ENCODE results near the gene LRFN3.
"Not testable (repeated sequence)": the region's sequence is repeated elsewhere in the genome, so short reads cannot be mapped to it uniquely, and the experiment has no call there.

LRFN3 gene

GRCh38 chr19:35978832-35979365 lies 42.7 kb downstream of the LRFN3 start:
- no peak for DNase-seq

GRCh38 chr19:35980997-35981396 lies 44.8 kb downstream of the LRFN3 start:
- DNase-seq: not testable (repeated sequence)

DNA sequence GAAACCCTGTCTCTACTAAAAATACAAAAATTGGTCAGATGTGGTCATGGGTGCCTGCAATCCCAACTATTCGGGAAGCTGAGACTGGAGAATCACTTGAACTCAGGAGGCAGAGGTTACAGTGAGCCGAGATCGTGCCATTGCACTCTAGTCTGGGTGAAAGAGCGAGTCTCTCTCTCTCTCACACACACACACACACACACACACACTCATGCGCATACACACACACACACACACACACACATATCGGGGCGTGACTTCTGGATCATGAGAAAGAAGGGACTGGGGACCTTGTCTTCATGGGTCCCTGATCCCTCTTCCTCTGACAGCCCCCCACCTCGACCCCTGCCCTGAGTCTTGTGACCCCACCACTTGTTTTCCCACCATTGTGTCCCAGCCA lies 47.0 kb downstream of the LRFN3 start:
- DNase-seq: no peak

DNA sequence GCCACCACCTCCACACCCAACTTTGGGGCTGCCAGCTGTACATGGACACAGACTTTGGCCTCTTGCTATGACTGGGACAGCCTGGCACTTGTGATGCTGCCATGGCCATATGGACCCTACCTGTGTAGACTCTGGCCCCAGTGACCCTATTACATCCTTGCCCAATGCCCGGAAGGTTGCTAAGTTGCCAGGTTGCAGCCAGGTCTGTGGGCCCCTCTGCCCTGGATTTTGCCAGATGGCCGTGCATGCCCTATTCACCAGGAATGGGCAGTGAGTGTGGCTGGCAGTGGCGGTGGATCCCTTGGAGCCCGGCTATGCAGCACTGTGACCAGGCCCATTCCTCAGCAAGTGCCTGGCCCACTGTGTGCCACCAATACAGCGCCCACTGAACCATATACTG lies 49.9 kb downstream of the LRFN3 start:
- DNase-seq: no peak

DNA sequence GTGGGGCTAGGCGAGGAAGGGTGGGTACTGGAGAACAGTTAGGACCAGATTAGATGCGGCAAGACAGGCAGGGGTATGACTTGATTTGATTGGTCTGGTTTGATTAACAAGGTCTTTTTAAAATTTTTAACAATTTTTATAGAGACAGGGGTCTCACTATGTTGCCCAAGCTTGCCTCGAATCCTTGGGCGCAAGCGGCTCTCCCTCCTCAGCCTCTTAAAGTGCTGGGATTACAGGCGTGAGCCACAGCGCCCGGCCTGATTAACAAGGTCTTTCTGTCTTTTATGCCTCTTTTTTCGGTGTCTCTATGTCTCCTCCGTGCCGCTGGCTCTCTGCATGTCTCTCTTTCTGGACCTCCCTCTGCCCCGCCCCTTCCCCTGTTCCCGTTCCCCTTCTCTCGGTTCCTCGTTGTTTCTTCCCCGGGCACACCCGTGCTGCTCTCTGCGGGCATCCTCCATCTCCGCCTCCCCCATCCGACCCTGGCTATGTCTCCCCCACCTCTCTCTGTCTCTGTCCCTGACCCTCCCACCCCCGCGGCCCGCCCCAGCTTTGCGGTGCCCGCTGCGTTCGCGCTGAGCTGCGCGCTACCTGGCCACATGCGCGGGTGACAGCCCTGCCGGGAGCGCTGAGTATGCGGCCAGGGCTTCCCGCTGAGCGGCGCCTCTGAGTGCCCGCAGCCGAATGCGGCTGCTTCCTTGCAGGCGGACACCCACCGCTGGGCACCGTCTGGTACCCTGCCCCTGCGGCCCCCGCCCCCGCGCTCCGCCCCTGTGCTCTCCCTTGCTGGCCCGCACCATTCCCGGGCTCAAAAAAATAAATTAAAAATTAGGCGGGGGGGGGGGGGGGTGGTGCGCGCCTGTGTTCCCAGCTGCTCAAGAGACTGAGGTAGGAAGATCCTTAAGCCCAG lies 50.7 kb downstream of the LRFN3 start:
- DNase-seq: peak; percentile 59

DNA sequence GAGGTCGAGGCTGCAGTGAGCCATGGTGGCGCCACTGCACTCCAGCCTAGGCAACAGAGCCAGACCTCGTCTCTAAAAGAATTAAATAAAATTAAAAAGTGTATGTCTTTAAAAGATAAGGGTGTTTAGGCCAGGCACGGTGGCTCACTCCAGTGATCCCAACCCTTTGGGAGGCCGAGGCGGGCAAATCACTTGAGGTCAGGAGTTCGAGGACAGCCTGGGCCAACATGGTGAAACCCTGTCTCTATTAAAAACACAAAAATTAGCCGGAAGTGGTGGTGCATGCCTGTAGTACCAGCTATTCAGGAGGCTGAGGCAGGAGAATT lies 51.4 kb downstream of the LRFN3 start:
- DNase-seq: no peak

- no peak for DNase-seq
Observed at GRCh38 chr19:35988824-35989223, 52.6 kb downstream of the LRFN3 start.

- DNase-seq: no peak
Observed at GRCh38 chr19:35990156-35990555, 54.0 kb downstream of the LRFN3 start.

GRCh38 chr19:35990771-35991730 lies 54.9 kb downstream of the LRFN3 start:
- DNase-seq: no peak

DNA sequence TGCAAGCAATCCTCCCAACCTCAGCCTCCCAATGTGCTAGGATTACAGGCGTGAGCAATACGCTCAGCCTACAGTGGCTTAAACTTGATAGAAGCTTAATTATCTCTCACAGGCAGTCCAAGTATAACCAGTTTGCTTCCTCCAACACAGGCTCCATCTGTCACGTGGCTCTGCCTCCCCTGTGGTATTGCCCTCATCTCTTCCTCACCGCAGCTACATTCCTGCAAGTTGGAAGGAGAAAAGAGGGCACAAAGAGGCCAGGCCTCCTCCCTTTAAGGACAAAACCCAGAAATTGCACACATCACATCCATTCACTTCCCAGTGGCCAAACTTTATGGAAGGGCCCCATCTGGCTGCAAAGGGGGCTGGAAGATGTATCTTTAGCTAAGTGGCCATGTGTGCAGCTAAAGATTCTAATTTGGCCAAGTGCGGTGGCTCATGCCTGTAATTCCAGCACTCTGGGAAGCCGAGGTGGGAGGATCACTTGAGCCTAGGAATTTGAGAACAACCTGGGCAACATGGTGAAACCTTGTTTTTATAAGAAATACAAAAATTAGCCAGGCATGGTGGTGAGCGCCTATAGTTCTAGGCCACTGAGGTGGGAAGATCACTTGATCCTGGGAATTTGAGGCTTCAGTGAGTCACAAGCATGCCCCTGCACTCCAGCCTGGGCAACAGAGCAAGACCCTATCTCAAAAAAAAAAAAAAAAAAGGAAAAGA lies 55.7 kb downstream of the LRFN3 start:
- no peak for DNase-seq

GRCh38 chr19:35992907-35993765 lies 57.0 kb downstream of the LRFN3 start:
- no peak for DNase-seq

DNA sequence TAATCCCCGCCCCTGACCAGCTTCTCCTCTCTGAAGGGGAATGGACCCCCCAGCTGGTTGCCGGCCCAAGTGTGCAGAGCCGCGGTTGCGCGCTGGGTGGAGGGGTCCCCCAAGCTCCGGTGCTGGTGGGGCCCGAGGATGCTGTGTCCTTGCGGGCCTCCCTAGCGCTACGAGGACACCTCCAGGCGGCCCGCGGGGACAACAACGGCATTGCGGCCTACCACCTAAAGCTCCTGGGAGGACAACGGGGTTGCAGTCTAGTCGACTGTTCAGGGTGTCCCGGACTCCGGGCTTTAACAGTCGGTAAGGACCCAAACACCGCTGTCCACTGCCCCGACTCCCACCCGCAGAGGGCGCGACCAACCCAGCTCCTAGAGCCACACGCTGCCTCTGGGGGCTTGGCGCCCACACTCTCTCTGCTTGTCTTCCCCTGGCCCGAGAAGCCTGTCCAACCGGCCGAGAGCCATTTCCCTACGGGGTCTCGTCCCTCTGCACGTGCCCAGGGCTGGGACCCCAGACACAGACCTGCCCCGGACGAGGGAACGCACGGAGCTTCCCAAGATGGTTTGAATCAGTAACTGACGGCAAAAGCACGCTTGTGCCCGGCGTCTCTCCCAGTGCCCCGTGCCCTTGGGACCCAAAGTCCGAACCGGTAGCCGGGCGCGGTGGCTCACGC lies 57.9 kb downstream of the LRFN3 start:
- no peak for DNase-seq
